Caki2 (cell line): ENCODE results near the gene RAB8B. TPM values are rescaled to one million over a fixed set of nuclear protein-coding genes. Genes with fewer than 3 reads are reported as not detected.
A peak's percentile ranks its signal among the peaks of the same experiment; 100 is the strongest.
"Not testable (repeated sequence)": the region's sequence is repeated elsewhere in the genome, so short reads cannot be mapped to it uniquely, and the experiment has no call there.

ENCODE experiments used
- DNase-seq: peaks from one replicate; pipeline ENCODE4 v3.0.0-alpha.2; 2015; ENCODE audit warnings: low read depth
- in situ Hi-C: cut with HindIII; loops from 2 replicates; pipeline ENCODE4 v1.10.0; 2016; ENCODE audit warnings: low sequenced_read_pairs, low pct_unique_long_range_greater_than_20kb, mixed read lengths
- total RNA-seq: library from RNA; depleted of rRNA; stranded (reverse); fragments of >200 nt; shearing (Covaris generic); gene quantifications from 2 replicates; pipeline ENCODE4 v1.2.3, GENCODE V29; 2014; ENCODE audit warnings: low replicate concordance

The RAB8B gene
- total RNA-seq, 1 experiment from 2014 or later: 10.4 TPM

GRCh38 chr15:63198371-63199250 is 9.2 kb downstream of the RAB8B start:
- in situ Hi-C loops: no loop called here
- no peak for DNase-seq

- in situ Hi-C loops: no loop called here
- no peak for DNase-seq
Measured at GRCh38 chr15:63200464-63201249, 11.3 kb downstream of the RAB8B start.

DNA sequence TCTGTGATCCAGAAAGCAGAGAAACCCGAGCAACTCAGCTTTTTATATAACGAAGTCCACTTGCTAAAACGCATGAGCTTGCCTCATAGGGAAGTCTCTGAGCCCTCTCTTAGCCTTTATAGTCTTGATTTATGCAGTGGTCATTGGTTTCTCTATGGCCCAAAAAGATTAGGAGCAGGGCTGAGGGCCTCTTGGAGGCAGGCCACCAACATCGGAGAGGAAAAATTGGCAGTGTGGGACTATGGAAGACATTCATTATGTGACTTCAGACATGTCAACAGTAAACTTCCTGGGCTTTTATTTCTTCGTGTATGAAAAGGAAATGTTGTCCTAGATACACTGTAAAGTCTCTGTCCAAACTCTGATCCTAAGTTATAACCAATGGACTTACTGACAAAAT is 13.5 kb downstream of the RAB8B start:
- in situ Hi-C loops: no loop called here
- DNase-seq: no peak

- DNase-seq: no peak
- in situ Hi-C loops: no loop called here
Measured at GRCh38 chr15:63203451-63204090, 14.2 kb downstream of the RAB8B start.

DNA sequence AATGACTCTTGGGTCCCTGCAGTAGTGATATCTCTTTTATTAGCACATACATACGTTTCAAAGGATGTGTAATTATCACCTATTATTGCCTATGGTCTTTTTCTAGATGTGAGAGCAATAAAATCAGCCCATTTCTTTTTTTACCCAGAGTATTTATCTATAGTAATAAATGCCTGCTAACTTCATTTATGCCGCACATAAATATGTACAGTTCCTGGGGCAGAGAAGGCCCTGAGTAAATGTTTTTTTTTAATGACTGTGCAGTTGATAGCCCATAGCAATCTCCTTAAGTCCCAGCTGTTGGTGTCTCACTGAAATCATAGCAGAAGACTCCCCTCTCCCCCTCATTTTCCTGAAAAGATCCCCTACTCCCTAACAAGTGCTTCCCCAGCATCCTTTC is 16.7 kb downstream of the RAB8B start:
- DNase-seq: no peak
- in situ Hi-C loops: no loop called here

GRCh38 chr15:63208824-63209223 is 19.4 kb downstream of the RAB8B start:
- in situ Hi-C loops, DNase-seq: not testable (repeated sequence)

GRCh38 chr15:63210151-63211091 is 21.0 kb downstream of the RAB8B start:
- DNase-seq: no peak
- in situ Hi-C loops: no loop called here

DNA sequence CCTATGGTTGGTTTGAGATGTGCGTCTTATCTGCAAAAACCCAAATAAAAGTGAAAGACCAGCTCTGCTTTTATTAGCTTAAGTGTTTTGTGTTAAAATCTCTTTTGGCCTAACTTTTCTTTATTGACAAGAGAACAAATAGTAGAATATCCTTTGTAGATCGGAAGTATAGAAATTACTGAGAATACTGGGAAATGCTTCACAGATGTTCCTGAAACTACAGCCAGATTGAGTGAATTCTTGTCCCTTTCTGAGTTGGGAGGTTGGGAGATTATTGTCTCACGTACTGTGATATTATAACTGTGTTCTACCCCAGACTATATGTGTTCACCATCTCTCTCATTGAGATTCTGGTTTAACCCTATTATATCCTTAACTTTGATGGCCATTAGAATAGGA is 21.7 kb downstream of the RAB8B start:
- DNase-seq: no peak
- in situ Hi-C loops: no loop called here

GRCh38 chr15:63211549-63211948 is 22.1 kb downstream of the RAB8B start:
- in situ Hi-C loops: no loop called here

DNA sequence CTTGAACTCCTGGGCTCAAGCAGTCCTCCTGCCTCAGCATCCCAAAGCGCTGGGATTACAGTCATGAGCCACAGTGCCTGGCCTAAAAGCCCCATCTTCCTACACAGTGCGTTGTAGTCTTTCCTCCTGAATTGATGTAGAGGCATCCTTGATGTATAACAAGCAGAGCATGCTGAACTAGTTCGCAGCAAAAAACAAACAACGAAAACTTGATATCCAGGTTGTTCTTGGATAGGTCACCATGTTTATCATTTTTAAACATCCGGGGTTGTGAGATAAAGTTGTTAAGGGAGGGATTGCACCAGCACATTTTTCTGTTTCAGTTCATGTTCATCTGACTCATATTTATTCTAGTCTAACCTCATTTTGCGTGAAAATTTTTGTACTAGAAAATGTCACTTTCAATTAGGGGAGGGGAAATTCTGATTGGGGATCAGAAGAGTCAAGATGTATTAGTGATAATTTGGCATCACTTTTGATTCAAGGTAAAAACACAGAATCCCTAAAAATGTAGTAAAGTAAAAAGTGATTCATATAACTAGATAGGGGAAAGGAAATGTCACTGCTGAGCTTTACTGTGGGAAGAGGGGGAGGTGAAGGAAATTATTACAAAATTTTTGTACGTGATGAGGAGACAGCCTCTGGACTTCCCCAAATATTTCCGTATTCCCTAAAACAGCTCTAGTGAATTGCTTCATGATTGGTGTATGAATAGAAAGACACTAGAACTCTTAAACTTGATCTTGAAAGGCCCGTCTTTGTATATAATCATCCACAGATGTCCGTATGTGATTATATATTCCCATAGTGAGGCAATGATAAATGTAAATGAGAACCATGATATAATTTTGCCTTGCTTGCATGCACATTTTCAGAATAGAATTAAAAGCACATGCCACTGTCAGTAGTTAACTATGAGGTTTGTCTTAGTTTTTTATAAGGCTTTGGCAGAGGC is 22.9 kb downstream of the RAB8B start:
- DNase-seq: no peak
- in situ Hi-C loops: no loop called here

More at GRCh38 chr15:63211549-63211948, 22.1 kb downstream of the RAB8B start:
- no peak for DNase-seq

- peak; percentile 72 for DNase-seq
- in situ Hi-C loops: no loop called here
Measured at GRCh38 chr15:63218100-63218808, 28.8 kb downstream of the RAB8B start.

DNA sequence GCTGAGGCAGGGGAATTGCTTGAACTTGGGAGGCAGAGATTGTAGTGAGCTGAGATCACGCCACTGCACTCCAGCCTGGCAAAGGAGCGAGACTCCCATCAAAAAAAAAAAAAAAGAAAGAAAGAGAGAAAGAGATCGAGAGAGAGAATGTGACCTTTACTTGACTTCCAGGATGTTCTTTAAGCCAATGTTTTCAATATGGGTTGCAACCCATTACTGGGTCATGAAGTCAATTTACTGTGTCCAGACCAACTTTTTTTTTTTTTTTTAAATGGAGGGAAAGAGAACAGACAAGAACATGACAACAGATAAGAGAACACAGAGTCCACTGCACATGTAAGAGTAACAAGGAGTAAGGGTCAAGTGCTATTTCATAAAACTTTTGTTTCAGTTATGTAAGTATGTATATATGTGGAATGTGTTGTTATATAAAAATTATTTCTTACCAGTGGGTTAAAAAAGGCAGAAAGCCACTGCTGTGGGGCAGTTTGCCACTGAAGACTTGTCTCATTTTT is 29.8 kb downstream of the RAB8B start:
- no peak for DNase-seq
- in situ Hi-C loops: no loop called here

GRCh38 chr15:63221346-63221745 is 31.9 kb downstream of the RAB8B start:
- in situ Hi-C loops: no loop called here
- DNase-seq: no peak

GRCh38 chr15:63223463-63223862 is 34.1 kb downstream of the RAB8B start:
- in situ Hi-C loops: no loop called here
- no peak for DNase-seq

DNA sequence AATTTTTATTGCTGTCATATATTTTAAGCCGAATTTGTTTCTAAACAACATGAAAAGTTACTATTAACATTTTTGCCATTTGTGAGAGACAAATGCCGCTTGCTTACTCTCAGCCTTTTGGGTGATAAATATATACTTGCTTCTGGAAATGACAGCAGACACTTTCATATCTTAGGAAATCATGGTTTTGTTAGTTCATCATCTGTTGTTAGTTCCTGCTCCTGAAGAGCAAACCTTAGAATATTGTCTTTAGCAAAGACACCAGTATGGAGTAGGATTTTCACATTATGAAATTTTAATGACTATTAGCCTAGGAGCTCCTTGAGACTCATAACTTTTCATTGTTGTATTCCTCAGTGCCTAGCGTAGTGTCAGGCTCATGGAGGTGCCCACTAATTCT is 36.0 kb downstream of the RAB8B start:
- in situ Hi-C loops: no loop called here
- no peak for DNase-seq

DNA sequence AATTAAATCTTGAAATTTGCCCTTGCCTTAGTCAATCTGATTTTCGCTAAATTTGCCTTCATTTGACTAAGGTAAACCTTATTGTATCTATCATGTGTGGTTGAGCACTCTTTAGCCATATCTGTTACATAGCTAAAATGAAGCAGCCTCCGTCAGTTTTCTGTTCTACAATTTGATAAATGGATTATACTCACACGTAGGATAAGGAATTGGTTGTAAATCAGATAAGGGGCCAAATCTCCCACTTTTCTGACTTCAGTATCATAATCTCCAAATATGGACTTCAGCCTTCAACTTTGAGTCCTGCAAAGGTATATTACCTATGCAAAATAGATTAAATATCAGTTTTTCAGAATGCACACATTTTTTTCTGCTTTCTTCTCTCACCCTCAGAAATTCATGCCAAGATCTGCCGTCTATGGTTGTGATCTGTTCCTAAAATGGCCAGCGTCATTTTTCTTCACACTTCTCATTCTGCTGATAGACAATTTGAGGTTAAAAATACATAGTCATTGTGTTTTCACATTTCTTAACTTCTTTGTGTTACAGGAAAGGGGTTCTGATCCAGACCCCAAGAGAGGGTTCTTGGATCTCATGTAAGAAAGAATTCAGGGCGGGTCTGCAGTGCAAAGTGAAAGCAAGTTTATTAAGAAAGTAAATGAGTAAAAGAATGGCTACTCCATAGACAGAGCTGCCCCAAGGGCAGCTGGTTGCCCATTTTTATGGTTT is 36.9 kb downstream of the RAB8B start:
- DNase-seq: no peak
- in situ Hi-C loops: no loop called here
